H9 (cell line): ENCODE results near the gene ERO1B. TPM values are rescaled to one million over a fixed set of nuclear protein-coding genes. Genes with fewer than 3 reads are reported as not detected.
"Not testable (repeated sequence)": the region's sequence is repeated elsewhere in the genome, so short reads cannot be mapped to it uniquely, and the experiment has no call there.

Source experiments
- DNase-seq: peaks from one replicate; pipeline ENCODE4 v3.0.0-alpha.2; 2017
- H2AFZ ChIP-seq: one replicate; pipeline ENCODE4 v1.6.1; 2013; ENCODE audit warnings: mild to moderate bottlenecking, low read length, control low read depth, moderate library complexity
- H2AK5ac ChIP-seq: 2 replicates; pipeline ENCODE4 v1.6.1; 2013; ENCODE audit warnings: low read length, control low read depth, mixed read lengths; ENCODE audit not compliant: insufficient read length
- H2BK120ac ChIP-seq: one replicate; pipeline ENCODE4 v1.6.1; 2013; ENCODE audit warnings: low read depth, mild to moderate bottlenecking, low read length, control low read depth, inconsistent platforms; ENCODE audit not compliant: poor library complexity, severe bottlenecking
- H2BK12ac ChIP-seq: 2 replicates; pipeline ENCODE4 v1.6.1; 2013; ENCODE audit warnings: low read length, control low read depth, mixed read lengths, low read depth; ENCODE audit not compliant: insufficient read length
- H2BK15ac ChIP-seq: 2 replicates; pipeline ENCODE4 v1.6.1; 2013; ENCODE audit warnings: low read depth, low read length, control low read depth
- H2BK20ac ChIP-seq: one replicate; pipeline ENCODE4 v1.6.1; 2013; ENCODE audit warnings: low read depth, mild to moderate bottlenecking, low read length, control low read depth, inconsistent platforms; ENCODE audit not compliant: poor library complexity, severe bottlenecking
- H2BK5ac ChIP-seq: 2 replicates; pipeline ENCODE4 v1.6.1; 2013; ENCODE audit warnings: low read length, control low read depth, mixed read lengths; ENCODE audit not compliant: insufficient read length
- H3K14ac ChIP-seq: 2 replicates; pipeline ENCODE4 v1.6.1; 2013; ENCODE audit warnings: low read length, control low read depth; ENCODE audit not compliant: insufficient read depth
- H3K18ac ChIP-seq: 2 replicates; pipeline ENCODE4 v1.6.1; 2013; ENCODE audit warnings: low read depth, mild to moderate bottlenecking, mixed read lengths, low read length, control low read depth; ENCODE audit not compliant: insufficient read length
- H3K23ac ChIP-seq: 2 replicates; pipeline ENCODE4 v1.6.1; 2013; ENCODE audit warnings: low read length, control low read depth, mixed read lengths, low read depth; ENCODE audit not compliant: insufficient read length
- H3K23me2 ChIP-seq: 2 replicates; pipeline ENCODE4 v1.6.1; 2013; ENCODE audit warnings: low read depth, mild to moderate bottlenecking, mixed read lengths, low read length, control low read depth; ENCODE audit not compliant: insufficient read length, poor library complexity, severe bottlenecking
- H3K27ac ChIP-seq: 2 replicates; pipeline ENCODE4 v1.5.1; 2013; ENCODE audit warnings: low read length, control low read depth, mixed read lengths, low read depth; ENCODE audit not compliant: insufficient read length
- H3K27me3 ChIP-seq: 2 replicates; pipeline ENCODE4 v1.6.1; 2013; ENCODE audit warnings: low read length, control low read depth, inconsistent platforms; ENCODE audit not compliant: insufficient read depth
- H3K4ac ChIP-seq: 2 replicates; pipeline ENCODE4 v1.6.1; 2013; ENCODE audit warnings: low read depth, mild to moderate bottlenecking, control low read depth, inconsistent platforms, low read length, moderate library complexity
- H3K4me1 ChIP-seq: 2 replicates; pipeline ENCODE4 v1.6.1; 2013; ENCODE audit warnings: low read length, control low read depth, inconsistent platforms; ENCODE audit not compliant: insufficient read depth
- H3K4me2 ChIP-seq: 2 replicates; pipeline ENCODE4 v1.6.1; 2013; ENCODE audit warnings: low read length, control low read depth, mixed read lengths; ENCODE audit not compliant: insufficient read length, insufficient read depth
- H3K56ac ChIP-seq: 2 replicates; pipeline ENCODE4 v1.6.1; 2013; ENCODE audit warnings: low read depth, mild to moderate bottlenecking, mixed read lengths, low read length, control low read depth; ENCODE audit not compliant: insufficient read length
- H3K79me1 ChIP-seq: 2 replicates; pipeline ENCODE4 v1.6.1; 2013; ENCODE audit warnings: low read depth, mild to moderate bottlenecking, moderate library complexity, low read length, control low read depth, inconsistent platforms; ENCODE audit not compliant: insufficient read depth, poor library complexity, severe bottlenecking
- H3K79me2 ChIP-seq: 2 replicates; pipeline ENCODE4 v1.6.1; 2013; ENCODE audit warnings: low read length, control low read depth, inconsistent platforms; ENCODE audit not compliant: insufficient read depth
- H3K9ac ChIP-seq: 2 replicates; pipeline ENCODE4 v1.6.1; 2013; ENCODE audit warnings: low read length, control low read depth, mixed read lengths; ENCODE audit not compliant: insufficient read length; ENCODE audit errors: extremely low read depth
- H3K9me3 ChIP-seq: one replicate; pipeline ENCODE4 v1.6.1; 2013; ENCODE audit warnings: low read depth, low read length, inconsistent platforms; ENCODE audit not compliant: control insufficient read depth
- H3T11ph ChIP-seq: one replicate; pipeline ENCODE4 v1.6.1; 2013; ENCODE audit warnings: mild to moderate bottlenecking, low read length, control low read depth, inconsistent platforms
- H4K20me1 ChIP-seq: one replicate; pipeline ENCODE4 v1.6.1; 2013; ENCODE audit not compliant: control insufficient read depth, insufficient read length, insufficient read depth
- H4K5ac ChIP-seq: 2 replicates; pipeline ENCODE4 v1.6.1; 2013; ENCODE audit warnings: low read depth, mild to moderate bottlenecking, mixed read lengths, low read length, control low read depth; ENCODE audit not compliant: insufficient read length
- H4K8ac ChIP-seq: replicated peaks from 2 replicates; pipeline ENCODE4 v1.6.1; 2013; ENCODE audit warnings: low read length, control low read depth, mixed read lengths, low read depth; ENCODE audit not compliant: insufficient read length
- H4K91ac ChIP-seq: 2 replicates; pipeline ENCODE4 v1.6.1; 2013; ENCODE audit warnings: low read depth, mild to moderate bottlenecking, moderate library complexity, mixed read lengths, low read length, control low read depth; ENCODE audit not compliant: insufficient read length
- H3K27ac Mint-ChIP-seq, 3 experiments: 2 replicates in 2 of 3; 3 replicates in 1 of 3; pipeline ENCODE4 v1.8.0; 2020 to 2021; ENCODE audit warnings: mixed read lengths in 3 of 3, mild to moderate bottlenecking in 1 of 3, moderate library complexity in 1 of 3
- H3K27me3 Mint-ChIP-seq: 2 replicates; pipeline ENCODE4 v1.8.0; 2021; ENCODE audit warnings: low read depth, mild to moderate bottlenecking, moderate library complexity, mixed read lengths
- H3K36me3 Mint-ChIP-seq, 3 experiments: 2 replicates in 2 of 3; 3 replicates in 1 of 3; pipeline ENCODE4 v1.8.0; 2020 to 2021; ENCODE audit warnings: low read depth in 3 of 3, mixed read lengths in 3 of 3; ENCODE audit not compliant: insufficient read depth in 1 of 3
- H3K4me1 Mint-ChIP-seq, 2 experiments: 2 replicates each; pipeline ENCODE4 v1.8.0; 2020; ENCODE audit warnings: mixed read lengths in 2 of 2
- H3K4me3 Mint-ChIP-seq, 2 experiments: 2 replicates in 1 of 2; 3 replicates in 1 of 2; pipeline ENCODE4 v1.8.0; 2020 to 2021; ENCODE audit warnings: mild to moderate bottlenecking in 2 of 2, mixed read lengths in 2 of 2, moderate library complexity in 1 of 2
- H3K9me3 Mint-ChIP-seq, 2 experiments: 2 replicates in 1 of 2; 3 replicates in 1 of 2; pipeline ENCODE4 v1.8.0; 2020; ENCODE audit warnings: mild to moderate bottlenecking in 2 of 2, mixed read lengths in 2 of 2, moderate library complexity in 1 of 2
- WGBS: extraction: QIAGEN DNeasy Blood & Tissue Kit; methylation state at CpG from one replicate; pipeline ENCODE4 v1.1.7; 2013; ENCODE audit warnings: missing lambda C conversion rate, low lambda C conversion rate, mixed read lengths; ENCODE audit not compliant: insufficient read length; ENCODE audit errors: extremely low coverage; 5-methylcytosine and 5-hydroxymethylcytosine counted together
- total RNA-seq: library from RNA; stranded (reverse); gene quantifications from 2 replicates; pipeline ENCODE4 v1.2.1, GENCODE V29; 2021

The ERO1B gene
- total RNA-seq, 1 experiment from 2014 or later: 1.5 TPM

DNA sequence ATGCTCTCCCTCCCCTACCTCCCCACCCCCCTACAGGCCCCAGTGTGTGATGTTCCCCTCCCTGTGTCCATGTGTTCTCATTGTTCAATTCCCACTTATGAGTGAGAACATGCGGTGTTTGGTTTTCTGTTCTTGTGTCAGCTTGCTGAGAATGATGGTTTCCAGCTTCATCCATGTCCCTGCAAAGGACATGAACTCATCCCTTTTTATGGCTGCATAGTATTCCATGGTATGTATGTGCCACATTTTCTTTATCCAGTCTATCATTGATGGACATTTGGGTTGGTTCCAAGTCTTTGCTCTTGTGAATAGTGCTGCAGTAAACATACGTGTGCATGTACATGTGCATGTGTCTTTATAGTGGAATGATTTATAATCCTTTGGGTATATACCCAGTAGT, 95.3 kb downstream of the ERO1B start:
- not testable (repeated sequence) for H3K4me1 Mint-ChIP-seq, H3K4me3 Mint-ChIP-seq, H3K4me2 ChIP-seq, H2BK5ac ChIP-seq, H3K9ac ChIP-seq, H4K20me1 ChIP-seq, DNase-seq, H3K14ac ChIP-seq, H3K27ac ChIP-seq, H3K9me3 ChIP-seq, H3K9me3 Mint-ChIP-seq, H3K27me3 Mint-ChIP-seq, H3T11ph ChIP-seq, H2BK120ac ChIP-seq, H2BK20ac ChIP-seq, H3K56ac ChIP-seq, H2BK15ac ChIP-seq, H3K4me1 ChIP-seq, H4K8ac ChIP-seq, H4K91ac ChIP-seq, H3K27ac Mint-ChIP-seq, H3K18ac ChIP-seq, H3K79me1 ChIP-seq, H2AK5ac ChIP-seq, H3K4ac ChIP-seq, H3K27me3 ChIP-seq, H3K23ac ChIP-seq, H2BK12ac ChIP-seq, H2AFZ ChIP-seq, H4K5ac ChIP-seq, H3K23me2 ChIP-seq, H3K79me2 ChIP-seq
- no CpG with 5 or more reads among the region's 2 CpGs for WGBS
- peaks cover 9 to 25% (median 12%) of the 10 kb centered on the region in 3 experiments; a peak in 6 of 7 replicates for H3K36me3 Mint-ChIP-seq
